ENCODE data around the gene AP3S1. TPM values are rescaled to one million over a fixed set of nuclear protein-coding genes. Genes with fewer than 3 reads are reported as not detected.

AP3S1 gene
- 64.8 to 79.1 TPM (median 71.5 TPM) in 5 replicates for total RNA-seq (2022; extraction: Qiagen RNA extraction)

DNA sequence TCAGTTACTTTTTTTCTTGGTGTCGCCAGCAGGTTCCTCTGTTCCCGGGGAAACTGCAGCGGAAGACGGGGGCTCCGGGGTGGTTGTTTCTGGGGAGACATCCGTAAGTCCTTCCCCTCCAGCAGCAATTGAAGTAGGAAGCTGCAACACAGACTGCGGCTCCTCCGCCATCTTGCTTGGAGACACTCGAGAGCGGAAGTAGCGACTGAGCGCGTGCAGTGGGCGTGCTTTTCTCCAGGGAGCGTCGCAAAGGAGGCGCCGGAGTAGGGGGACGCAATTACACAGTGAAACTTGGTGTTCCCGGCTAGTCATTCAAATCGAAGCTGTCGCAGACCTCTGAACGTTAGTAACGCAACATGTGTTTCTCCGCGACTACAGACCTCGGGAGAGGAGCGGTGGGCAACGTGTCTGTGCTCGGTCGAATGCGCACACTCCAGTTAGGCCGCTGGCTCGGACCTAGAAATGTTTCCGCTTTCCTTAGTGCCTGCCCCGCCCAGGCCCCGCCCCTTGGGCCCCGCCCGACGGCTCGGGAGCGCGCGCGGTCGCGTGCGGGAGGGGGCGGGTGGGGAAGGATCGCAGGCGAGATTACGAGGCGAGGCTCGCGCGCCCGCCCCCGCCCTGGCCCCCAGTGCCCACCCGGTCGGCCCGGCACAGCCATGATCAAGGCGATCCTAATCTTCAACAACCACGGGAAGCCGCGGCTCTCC lies at the start of gene AP3S1, which contains the start of gene ATG12:
TSS of gene AP3S1 (plus strand) at position 554 of the 707 bp plus-strand sequence. CDS start at position 657, 103 bp downstream.
TSS of gene ATG12 (minus strand) at position 184 of the 707 bp plus-strand sequence. CDS start at position 171, 13 bp downstream.

DNA sequence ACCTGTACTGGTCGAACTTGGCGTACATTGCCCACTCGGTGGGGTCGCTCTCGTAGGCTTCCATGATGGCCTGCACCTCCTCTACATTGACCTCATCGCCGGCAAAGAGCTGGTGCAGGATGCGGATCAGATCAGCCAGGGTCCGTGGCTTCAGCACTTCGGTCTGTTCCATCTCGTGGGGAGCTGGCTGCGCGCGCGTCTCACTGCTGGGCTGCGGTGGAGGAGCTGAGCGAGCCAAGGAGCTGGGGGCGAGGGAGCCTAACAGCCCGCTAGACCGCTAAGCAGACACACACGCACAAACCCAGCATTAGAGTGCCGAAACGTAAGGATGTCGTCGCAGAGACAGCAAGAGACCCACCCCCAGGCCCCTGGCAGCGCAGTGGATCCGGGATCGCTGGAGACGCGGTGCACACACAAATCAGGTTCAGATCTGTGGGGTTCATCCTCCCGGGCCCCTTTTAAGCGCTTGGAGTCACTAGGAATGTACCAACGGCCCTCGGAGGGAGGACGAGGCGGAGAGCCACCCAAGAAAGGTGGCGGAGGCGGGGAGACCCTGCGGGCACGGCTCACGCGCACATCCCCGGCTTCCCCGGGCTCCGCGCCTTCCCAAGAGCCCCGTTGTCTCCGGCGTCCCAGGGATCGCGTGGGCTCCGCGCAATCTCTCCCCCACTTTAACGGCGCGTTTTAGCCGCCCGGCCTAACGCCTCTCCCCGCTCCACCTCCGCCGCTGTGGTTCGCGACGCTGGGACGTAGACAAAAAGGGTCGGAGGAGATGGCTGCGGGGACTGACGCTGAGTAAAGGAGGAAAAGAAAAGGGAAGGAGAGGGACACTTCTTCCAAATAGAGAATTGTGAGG lies 25.3 kb upstream of the AP3S1 start, which contains the start of gene CDO1:
TSS of gene CDO1 (minus strand) at position 434 of the 856 bp plus-strand sequence. CDS start at position 172, 262 bp downstream.

GRCh38 chr5:115962239-115962564 lies 120.5 kb downstream of the AP3S1 start, which contains the start of gene LVRN:
Gene LVRN (plus strand): TSS chr5:115962475. CDS start chr5:115962618, 143 bp downstream.

Other genes with a start within 250 kb of the AP3S1 start
- 0.93 to 1.6 TPM (median 1.1 TPM) in 5 replicates for gene TICAM2, start 239.5 kb upstream of the AP3S1 start, total RNA-seq (2022; extraction: Qiagen RNA extraction)
- 36.9 to 66.0 TPM (median 55.1 TPM) in 5 replicates for gene TMED7, start 215.9 kb upstream of the AP3S1 start, total RNA-seq (2022; extraction: Qiagen RNA extraction)
- gene CDO1, start 25.3 kb upstream of the AP3S1 start, total RNA-seq (2022; extraction: Qiagen RNA extraction): not detected in 5 replicates
- 47.1 to 56.0 TPM (median 49.6 TPM) in 5 replicates for gene ATG12, start 370 bp upstream of the AP3S1 start, total RNA-seq (2022; extraction: Qiagen RNA extraction)
- 0.08 to 0.42 TPM (median 0.09 TPM) in 5 replicates for gene LVRN, start 120.5 kb downstream of the AP3S1 start, total RNA-seq (2022; extraction: Qiagen RNA extraction)
- 0.13 to 0.48 TPM (median 0.19 TPM) in 5 replicates for gene ARL14EPL, start 190.5 kb downstream of the AP3S1 start, total RNA-seq (2022; extraction: Qiagen RNA extraction)
- gene COMMD10, start 243.1 kb downstream of the AP3S1 start, total RNA-seq (2022; extraction: Qiagen RNA extraction): 35.2 to 40.8 TPM (median 37.0 TPM) in 5 replicates